ENCODE data around the gene LRBA. TPM values are rescaled to one million over a fixed set of nuclear protein-coding genes. Genes with fewer than 3 reads are reported as not detected.
A peak's percentile ranks its signal among the peaks of the same experiment; 100 is the strongest.

Gene LRBA
- polyA plus RNA-seq, 1 experiment: 23.4 TPM

DNA sequence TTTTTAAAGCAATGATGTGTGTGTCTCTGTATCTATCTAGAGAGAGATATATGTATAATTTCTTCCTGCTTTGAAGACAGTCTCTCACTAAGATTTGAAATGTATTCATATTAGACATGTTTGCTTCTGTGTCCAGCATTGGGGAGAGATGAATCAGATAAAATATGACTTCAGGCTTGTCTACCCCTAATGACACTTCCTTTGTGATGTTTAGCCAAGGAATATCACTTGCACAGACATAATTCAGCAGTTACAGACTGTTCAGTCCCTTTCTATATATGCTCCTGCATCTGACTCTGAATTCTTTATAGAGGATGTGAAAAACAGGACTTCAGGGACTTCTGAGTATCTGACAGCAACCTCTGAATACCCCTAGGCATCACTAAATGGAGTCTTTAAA is 778.5 kb downstream of the LRBA start:
- DNase-seq (ENCODE audit: low read depth, low spot score): no peak
- no peaks in the 10 kb centered on the region for H3K27me3 ChIP-seq (ENCODE audit: control insufficient read depth, insufficient read depth, low read length)
- peak overlapping the region; percentile 93 for H3K27ac ChIP-seq (ENCODE audit: low read depth, low read length)
- H3K9me3 ChIP-seq (ENCODE audit: control insufficient read depth, insufficient read depth, low read length): no peaks in the 10 kb centered on the region
- no peak overlapping the region for H3K4me3 ChIP-seq (ENCODE audit: low read depth, low read length)
- no peak for TF ChIP-seq CTCF (IDR thresholded peaks at IDR 0.05; ENCODE audit: low read depth, low read length)
- CTCF ChIA-PET: no interaction called here
- POLR2A ChIA-PET: interaction anchor here (1.0 kb wide), 1 partner anchor 12 kb away, joined by 6 read pairs; no protein-coding TSS in a partner anchor

DNA sequence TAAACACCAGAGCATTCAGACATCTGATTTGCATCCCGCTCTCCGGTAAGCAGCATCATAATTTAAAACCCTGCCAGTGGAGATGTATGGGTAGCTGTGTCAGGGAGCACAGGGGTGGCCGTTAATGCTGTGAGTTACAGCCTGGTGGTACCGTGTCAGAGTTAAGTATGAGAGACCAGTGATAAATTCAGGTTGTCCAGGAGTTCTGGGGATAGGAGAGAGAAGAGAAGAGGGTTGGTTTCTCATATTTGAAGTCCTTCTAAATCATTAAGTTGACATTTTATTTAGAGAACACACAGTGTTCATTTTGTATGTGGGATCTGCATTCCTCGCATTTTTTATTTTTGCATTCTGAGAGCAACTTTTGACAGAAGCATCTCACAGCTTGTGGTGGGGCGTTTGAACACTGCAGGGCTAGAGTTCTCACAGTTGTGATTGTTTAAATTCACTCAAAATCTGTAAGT is 779.2 kb downstream of the LRBA start:
- CTCF ChIA-PET: no interaction called here
- H3K9me3 ChIP-seq (ENCODE audit: control insufficient read depth, insufficient read depth, low read length): no peaks in the 10 kb centered on the region
- POLR2A ChIA-PET: interaction anchor here (1.0 kb wide), 1 partner anchor 11 kb away, joined by 6 read pairs; no protein-coding TSS in a partner anchor
- H3K27ac ChIP-seq (ENCODE audit: low read depth, low read length): peak overlapping the region; percentile 93
- H3K4me3 ChIP-seq (ENCODE audit: low read depth, low read length): no peak overlapping the region
- no peak for TF ChIP-seq CTCF (IDR thresholded peaks at IDR 0.05; ENCODE audit: low read depth, low read length)
- no peaks in the 10 kb centered on the region for H3K27me3 ChIP-seq (ENCODE audit: control insufficient read depth, insufficient read depth, low read length)
- DNase-seq (ENCODE audit: low read depth, low spot score): no peak

DNA sequence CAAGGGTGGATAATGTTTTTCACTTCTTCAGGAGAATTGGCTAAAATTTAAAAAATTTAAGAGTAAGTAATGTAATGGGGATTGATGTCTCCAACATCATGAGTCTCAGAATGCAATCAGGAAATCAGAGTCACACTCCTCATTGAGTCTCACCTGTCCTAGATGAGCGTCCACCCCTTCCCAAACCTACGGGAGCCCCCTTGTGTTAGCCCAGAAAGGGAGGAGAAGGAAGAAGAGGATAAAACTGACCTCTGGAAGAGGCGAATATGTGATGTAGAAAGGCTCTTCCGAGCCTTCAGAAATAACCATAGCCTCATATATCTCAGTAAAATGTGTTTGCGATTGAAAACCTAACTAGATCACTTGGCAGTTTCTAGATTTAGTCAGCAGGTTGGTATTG is 779.8 kb downstream of the LRBA start:
- POLR2A ChIA-PET: interaction anchor here (1.0 kb wide), 1 partner anchor 10 kb away, joined by 6 read pairs; no protein-coding TSS in a partner anchor
- CTCF ChIA-PET: interaction anchor here (2.6 kb wide), 1 partner anchor 8 kb away, joined by 10 read pairs; no protein-coding TSS in a partner anchor
- H3K27ac ChIP-seq (ENCODE audit: low read depth, low read length): peak overlapping the region; percentile 93
- TF ChIP-seq CTCF (IDR thresholded peaks at IDR 0.05; ENCODE audit: low read depth, low read length): no peak
- H3K9me3 ChIP-seq (ENCODE audit: control insufficient read depth, insufficient read depth, low read length): no peaks in the 10 kb centered on the region
- no peak for DNase-seq (ENCODE audit: low read depth, low spot score)
- H3K4me3 ChIP-seq (ENCODE audit: low read depth, low read length): no peak overlapping the region
- no peaks in the 10 kb centered on the region for H3K27me3 ChIP-seq (ENCODE audit: control insufficient read depth, insufficient read depth, low read length)

GRCh38 chr4:150234246-150234645 is 780.8 kb downstream of the LRBA start:
- no peak overlapping the region for H3K27ac ChIP-seq (ENCODE audit: low read depth, low read length)
- no peak for DNase-seq (ENCODE audit: low read depth, low spot score)
- H3K9me3 ChIP-seq (ENCODE audit: control insufficient read depth, insufficient read depth, low read length): no peaks in the 10 kb centered on the region
- no peak for TF ChIP-seq CTCF (IDR thresholded peaks at IDR 0.05; ENCODE audit: low read depth, low read length)
- no peak overlapping the region for H3K4me3 ChIP-seq (ENCODE audit: low read depth, low read length)
- ChIA-PET CTCF (interaction anchor here (1.2 to 2.6 kb wide), 2 partner anchors 9 to 24 kb away, joined by 3 to 10 read pairs; no protein-coding TSS in a partner anchor), POLR2A (no interaction called here)
- no peaks in the 10 kb centered on the region for H3K27me3 ChIP-seq (ENCODE audit: control insufficient read depth, insufficient read depth, low read length)

DNA sequence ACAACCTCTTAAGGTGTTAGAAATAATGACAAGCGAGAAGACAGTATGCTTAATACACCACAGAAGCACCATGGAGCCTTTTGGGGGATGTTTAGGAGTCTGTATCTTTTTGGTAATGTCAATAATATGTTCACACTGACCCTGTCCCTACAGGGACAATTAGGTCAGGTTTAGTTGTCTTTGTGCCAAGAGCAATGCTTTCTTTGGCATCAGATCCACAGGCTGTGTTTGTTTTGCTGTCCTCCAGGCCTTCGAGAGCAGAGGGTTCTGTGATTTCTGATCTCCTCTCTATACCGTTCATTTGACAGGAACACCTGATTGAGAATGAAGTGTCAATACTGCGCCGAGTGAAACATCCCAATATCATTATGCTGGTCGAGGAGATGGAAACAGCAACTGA is 783.1 kb downstream of the LRBA start:
- no peak overlapping the region for H3K4me3 ChIP-seq (ENCODE audit: low read depth, low read length)
- H3K9me3 ChIP-seq (ENCODE audit: control insufficient read depth, insufficient read depth, low read length): no peaks in the 10 kb centered on the region
- DNase-seq (ENCODE audit: low read depth, low spot score): no peak
- H3K27ac ChIP-seq (ENCODE audit: low read depth, low read length): no peak overlapping the region
- ChIA-PET POLR2A (no interaction called here), CTCF (interaction anchor here (1.0 to 2.9 kb wide), 2 partner anchors 10 to 24 kb away, joined by 3 to 25 read pairs; no protein-coding TSS in a partner anchor)
- TF ChIP-seq CTCF (IDR thresholded peaks at IDR 0.05; ENCODE audit: low read depth, low read length): no peak
- H3K27me3 ChIP-seq (ENCODE audit: control insufficient read depth, insufficient read depth, low read length): no peaks in the 10 kb centered on the region

Data from AG04450 (cell line).